ENCODE results near the gene PRPS1L1. TPM values are rescaled to one million over a fixed set of nuclear protein-coding genes. Genes with fewer than 3 reads are reported as not detected.

PRPS1L1 gene
- total RNA-seq, 1 experiment from 2014 or later, result not detected

DNA sequence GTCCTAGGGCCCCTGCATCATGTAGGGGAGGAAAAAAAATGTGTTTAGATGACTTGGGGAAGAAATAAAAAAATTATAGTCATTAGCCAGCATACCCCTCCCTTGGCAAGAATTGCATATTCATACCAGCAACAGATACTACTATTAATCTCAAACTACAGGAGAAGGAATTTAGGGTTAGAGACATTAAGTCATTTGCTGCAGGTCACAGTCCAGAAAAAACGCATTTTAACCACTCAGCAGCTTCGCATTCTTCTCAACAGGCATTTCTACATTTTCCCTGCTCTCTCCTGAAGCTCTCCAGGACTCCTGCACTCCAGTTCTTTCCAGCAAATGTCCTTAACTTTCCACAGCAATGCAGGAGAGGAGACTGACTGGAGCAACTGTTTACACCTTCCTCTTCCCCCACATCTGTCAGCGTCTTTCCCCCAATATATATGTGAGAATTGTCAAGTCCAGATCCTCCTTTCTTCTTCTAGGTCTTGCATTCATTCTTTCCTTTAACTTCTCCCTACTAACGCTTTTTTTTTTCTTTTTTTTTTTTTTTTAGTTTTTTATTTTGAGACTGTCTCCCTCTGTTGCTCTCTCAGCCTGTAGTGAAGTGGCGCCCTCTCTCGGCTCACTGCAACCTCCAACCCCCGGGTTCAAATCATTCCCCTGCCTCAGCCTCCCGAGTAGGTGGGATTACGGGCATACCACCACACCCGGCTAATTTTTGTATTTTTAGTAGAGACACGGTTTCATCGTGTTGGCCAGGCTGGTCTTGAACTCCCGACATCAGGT is 35.6 kb downstream of the PRPS1L1 start:
- Histone ChIP-seq H2BK5ac (ENCODE audit: insufficient read length, low read length) (no peak overlapping the region), H3K79me1 (ENCODE audit: insufficient read depth, low read depth, low read length, poor library complexity, severe bottlenecking) (no peaks in the 10 kb centered on the region), H2BK120ac (ENCODE audit: low read depth, low read length, poor library complexity, severe bottlenecking) (no peak overlapping the region), H3K9me3 (ENCODE audit: control insufficient read depth, low read depth, low read length) (no peaks in the 10 kb centered on the region), H3K4ac (ENCODE audit: low read depth, low read length) (no peak overlapping the region), H3K4me1 (ENCODE audit: insufficient read depth, low read length) (no peaks in the 10 kb centered on the region), H3K56ac (ENCODE audit: insufficient read length, low read depth, low read length) (no peak overlapping the region), H2AFZ (ENCODE audit: low read length) (no peak overlapping the region), H3K23ac (ENCODE audit: insufficient read length, low read depth, low read length) (no peak overlapping the region), H4K5ac (ENCODE audit: insufficient read length, low read depth, low read length) (no peak overlapping the region), H3K27ac (ENCODE audit: insufficient read length, low read depth, low read length) (no peak overlapping the region), H2BK15ac (ENCODE audit: low read depth, low read length) (no peak overlapping the region), H4K8ac (replicated peaks; ENCODE audit: insufficient read length, low read depth, low read length) (no peak overlapping the region), H3K9ac (ENCODE audit: extremely low read depth, insufficient read length, low read length) (no peak overlapping the region), H3K4me2 (ENCODE audit: insufficient read depth, insufficient read length, low read length) (no peak overlapping the region), H4K20me1 (ENCODE audit: control insufficient read depth, insufficient read depth, insufficient read length) (no peaks in the 10 kb centered on the region), H2BK12ac (ENCODE audit: insufficient read length, low read depth, low read length) (no peak overlapping the region), H3K27me3 (ENCODE audit: insufficient read depth, low read length) (no peaks in the 10 kb centered on the region), H3T11ph (ENCODE audit: low read length) (no peak overlapping the region), H3K14ac (ENCODE audit: insufficient read depth, low read length) (no peak overlapping the region), H4K91ac (ENCODE audit: insufficient read length, low read depth, low read length) (no peak overlapping the region), H3K23me2 (ENCODE audit: insufficient read length, low read depth, low read length, poor library complexity, severe bottlenecking) (no peaks in the 10 kb centered on the region), H3K18ac (ENCODE audit: insufficient read length, low read depth, low read length) (no peak overlapping the region), H3K79me2 (ENCODE audit: insufficient read depth, low read length) (no peaks in the 10 kb centered on the region), H2BK20ac (ENCODE audit: low read depth, low read length, poor library complexity, severe bottlenecking) (no peak overlapping the region), H2AK5ac (ENCODE audit: insufficient read length, low read length) (no peak overlapping the region)
- Mint-ChIP-seq H3K36me3 (ENCODE audit: insufficient read depth in 1 of 3, low read depth in 3 of 3) (no peaks in the 10 kb centered on the region), H3K4me1 (peaks cover 4 to 5% of the 10 kb centered on the region in 2 experiments; a peak in 2 of 4 replicates), H3K27ac (peak overlapping the region in 1 of 3 experiments; percentile 49; a peak in 1 of 7 replicates), H3K4me3 (no peak overlapping the region), H3K27me3 (ENCODE audit: low read depth) (no peaks in the 10 kb centered on the region), H3K9me3 (no peaks in the 10 kb centered on the region)
- DNase-seq, result peak; percentile 66
- TF ChIP-seq, protein P1, sequence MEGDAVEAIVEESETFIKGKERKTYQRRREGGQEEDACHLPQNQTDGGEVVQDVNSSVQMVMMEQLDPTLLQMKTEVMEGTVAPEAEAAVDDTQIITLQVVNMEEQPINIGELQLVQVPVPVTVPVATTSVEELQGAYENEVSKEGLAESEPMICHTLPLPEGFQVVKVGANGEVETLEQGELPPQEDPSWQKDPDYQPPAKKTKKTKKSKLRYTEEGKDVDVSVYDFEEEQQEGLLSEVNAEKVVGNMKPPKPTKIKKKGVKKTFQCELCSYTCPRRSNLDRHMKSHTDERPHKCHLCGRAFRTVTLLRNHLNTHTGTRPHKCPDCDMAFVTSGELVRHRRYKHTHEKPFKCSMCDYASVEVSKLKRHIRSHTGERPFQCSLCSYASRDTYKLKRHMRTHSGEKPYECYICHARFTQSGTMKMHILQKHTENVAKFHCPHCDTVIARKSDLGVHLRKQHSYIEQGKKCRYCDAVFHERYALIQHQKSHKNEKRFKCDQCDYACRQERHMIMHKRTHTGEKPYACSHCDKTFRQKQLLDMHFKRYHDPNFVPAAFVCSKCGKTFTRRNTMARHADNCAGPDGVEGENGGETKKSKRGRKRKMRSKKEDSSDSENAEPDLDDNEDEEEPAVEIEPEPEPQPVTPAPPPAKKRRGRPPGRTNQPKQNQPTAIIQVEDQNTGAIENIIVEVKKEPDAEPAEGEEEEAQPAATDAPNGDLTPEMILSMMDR (conservative IDR thresholded peaks at IDR 0.05), result peak; percentile 72
- WGBS (ENCODE audit: extremely low coverage, insufficient read length, low lambda C conversion rate), result no CpG with 5 or more reads among the region's 13 CpGs
